Measurements from ENCODE around the gene PTGDS.
A peak's percentile ranks its signal among the peaks of the same experiment; 100 is the strongest.

PTGDS gene

GRCh38 chr9:136977223-136977622, at the start of gene PTGDS:
TSS of gene PTGDS (plus strand) at chr9:136977504. CDS start at chr9:136977579, 75 bp downstream.
- no peak for DNase-seq (ENCODE audit: low spot score)

- DNase-seq (ENCODE audit: low spot score) = no peak
These were observed 48.7 kb upstream of the PTGDS start for GRCh38 chr9:136928591-136928990.

DNA sequence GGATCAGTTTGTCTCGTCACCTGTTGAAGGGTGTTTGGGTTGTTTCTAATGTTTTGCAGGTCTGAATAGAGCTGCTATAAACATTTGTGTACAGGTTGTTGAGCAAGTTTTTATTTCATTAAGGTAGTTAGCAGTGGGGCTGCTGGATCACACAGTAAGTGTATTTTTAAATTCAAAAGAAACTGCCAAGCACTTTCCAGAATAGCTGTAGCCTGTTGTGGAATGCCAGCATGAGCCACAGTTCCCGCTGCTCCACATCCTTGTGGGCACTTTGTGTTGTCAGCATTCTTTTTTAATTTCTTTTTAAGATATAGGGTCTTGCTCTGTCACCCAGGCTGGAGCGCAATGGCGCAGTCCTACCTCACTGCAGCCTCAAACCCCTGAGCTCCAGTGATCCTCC, 47.3 kb upstream of the PTGDS start:
- DNase-seq (ENCODE audit: low spot score) = no peak

- DNase-seq (ENCODE audit: low spot score) = no peak
These were observed 45.6 kb upstream of the PTGDS start for GRCh38 chr9:136931611-136932130.

DNA sequence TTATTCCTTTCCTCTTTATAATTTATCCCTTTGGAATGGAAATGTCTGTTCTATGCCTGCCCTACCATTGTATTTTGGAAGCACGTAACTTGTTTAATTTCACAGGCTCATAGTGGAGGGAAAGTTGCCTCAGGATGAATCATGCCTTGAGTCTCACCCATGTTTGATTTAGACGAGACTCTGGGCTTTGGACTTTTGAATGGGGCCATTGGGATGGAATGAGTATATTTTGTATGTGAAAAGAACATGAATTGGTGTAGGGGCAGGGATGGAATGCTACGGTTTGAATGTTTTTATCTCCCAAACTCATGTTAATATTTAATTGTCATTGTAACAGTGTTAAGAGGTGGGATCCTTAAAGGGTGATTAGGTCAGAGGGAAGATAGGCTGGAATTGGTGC, 43.0 kb upstream of the PTGDS start:
- DNase-seq (ENCODE audit: low spot score) = no peak

DNA sequence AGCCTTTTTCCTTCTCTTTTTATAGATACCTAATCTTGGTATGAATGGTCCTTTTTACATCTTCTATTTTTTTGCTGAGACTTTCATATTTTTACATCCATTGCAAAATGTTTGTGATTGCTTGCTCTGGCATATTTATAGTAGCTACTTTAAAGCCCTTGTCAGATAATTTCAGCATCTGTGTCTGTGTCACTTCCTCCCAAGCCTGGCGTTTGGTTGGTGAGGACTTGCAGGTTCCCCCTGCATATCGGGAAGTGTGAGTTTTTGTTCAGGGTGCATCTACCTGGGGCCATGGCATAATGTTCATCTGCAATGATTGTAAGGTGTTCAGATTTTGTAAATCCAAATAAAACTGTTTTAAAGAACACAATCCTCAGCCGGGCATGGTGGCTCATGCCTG, 41.7 kb upstream of the PTGDS start:
- DNase-seq (ENCODE audit: low spot score) = no peak

GRCh38 chr9:136936645-136937170, 40.6 kb upstream of the PTGDS start:
- DNase-seq (ENCODE audit: low spot score) = no peak

DNA sequence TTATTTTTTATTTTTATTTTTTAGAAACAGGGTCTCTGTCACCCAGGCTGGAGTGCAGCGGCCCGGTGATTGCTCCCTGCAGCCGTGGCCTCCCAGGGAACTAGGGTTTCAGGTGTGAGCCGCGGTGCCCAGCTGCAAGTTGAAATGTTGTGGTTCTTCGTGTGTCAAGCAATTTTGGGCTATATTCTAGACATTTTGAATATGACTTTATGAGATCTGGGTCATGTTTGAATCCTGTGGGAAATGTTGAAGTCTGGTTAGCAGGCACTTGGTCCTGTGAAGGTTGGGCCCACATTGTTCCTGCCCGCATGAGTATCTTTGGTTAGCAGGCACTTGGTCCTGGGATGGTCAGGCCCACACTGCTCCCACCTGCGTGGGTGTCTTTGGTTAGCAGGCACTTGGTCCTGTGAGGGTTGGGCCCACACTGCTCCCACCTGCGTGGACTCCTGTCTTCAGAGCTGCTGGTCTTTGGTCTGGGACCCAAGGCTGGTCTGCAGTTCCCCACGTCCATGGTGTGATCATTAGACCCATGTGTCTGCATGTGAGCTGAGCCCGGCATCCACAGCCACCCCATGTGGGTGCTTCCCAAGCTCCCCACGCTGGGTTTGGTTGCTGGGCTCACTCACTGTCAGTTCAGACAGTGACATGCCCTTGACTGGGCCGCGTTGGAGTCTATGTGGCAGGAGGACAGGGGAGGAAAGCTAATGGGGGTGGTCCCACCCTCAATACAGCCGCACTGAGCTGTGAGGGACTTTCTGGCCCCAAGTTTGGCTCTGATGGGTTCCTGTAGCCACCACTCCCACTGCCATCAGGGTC, 39.9 kb upstream of the PTGDS start:
- no peak for DNase-seq (ENCODE audit: low spot score)

GRCh38 chr9:136939431-136939995, 37.8 kb upstream of the PTGDS start:
- DNase-seq (ENCODE audit: low spot score) = no peak

- no peak for DNase-seq (ENCODE audit: low spot score)
These were observed 37.2 kb upstream of the PTGDS start for GRCh38 chr9:136939996-136940525.

DNA sequence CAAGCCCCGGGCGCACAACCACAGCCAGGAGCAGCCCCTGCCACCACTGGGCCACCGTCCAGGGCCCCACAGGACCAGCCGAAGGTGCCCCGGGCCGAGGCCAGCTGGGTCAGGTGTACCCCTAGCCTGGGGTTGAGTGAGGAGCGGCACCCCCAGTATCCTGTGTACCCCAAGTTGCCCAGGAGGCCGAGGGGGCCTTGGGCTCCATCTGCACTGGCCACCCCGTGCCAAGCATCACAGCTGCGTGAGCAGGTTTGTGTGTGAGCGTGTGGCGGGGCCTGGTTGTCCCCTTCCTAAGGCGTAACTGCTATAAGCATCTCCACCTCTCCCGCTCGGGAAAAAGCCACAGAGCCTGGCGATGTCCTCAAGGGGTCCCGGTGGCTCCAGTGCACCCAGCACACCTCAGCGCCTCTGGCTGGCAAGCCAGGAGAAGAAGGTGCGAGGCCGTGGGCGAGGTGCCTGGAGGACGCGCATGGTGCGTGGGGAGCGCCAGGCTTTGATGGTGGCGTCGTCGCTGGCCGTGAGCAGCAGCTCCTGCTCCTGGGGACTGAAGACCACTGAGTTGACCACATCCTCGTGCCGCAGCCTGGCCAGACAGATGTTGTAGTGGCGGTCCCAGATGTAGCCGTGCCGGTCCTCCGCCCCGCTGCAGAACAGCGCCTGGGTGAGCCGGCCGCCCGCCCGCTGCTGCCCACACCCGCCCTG, 36.6 kb upstream of the PTGDS start:
- DNase-seq (ENCODE audit: low spot score) = no peak

DNA sequence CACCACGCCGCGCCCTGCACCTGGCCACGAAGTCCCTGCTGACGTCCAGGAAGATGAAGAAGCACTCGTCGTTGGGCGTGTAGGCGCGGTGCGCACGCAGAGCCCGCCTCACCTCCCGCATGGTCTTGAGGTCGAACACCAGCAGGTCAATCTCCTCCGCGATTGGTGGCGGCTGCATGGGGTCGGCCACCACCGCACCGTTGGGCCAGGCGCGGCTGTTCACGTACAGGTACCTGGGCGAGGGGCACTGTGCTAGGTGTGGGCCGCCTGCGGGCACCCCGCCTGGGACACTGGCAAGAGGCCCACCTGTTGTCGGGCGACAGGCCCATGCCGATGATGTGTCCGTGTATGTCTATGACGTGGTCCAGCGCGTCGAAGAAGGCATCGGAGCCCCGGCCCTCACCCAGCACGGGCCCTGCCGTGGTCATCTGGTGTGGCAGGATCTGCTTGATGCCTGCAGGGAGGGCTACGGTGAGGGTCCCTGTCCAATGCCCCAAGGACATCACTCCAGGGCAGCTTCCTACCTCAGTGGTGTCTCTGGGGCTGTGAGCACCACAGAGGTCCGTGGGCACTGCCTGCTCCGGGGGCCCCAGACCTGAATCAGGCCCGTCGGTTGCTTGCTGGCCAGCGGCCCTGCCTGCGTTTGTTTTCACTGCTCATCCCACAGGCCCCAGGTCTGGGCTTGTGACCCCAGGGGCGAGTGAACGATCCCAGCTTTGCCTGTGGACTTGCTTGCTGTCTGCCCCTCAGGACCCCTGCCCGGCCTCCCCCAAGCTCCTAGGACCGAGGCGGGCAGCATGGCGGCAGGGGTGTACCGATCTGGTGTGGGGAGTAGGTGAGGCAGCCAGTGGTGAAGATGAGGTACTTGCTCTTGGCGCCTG, 35.8 kb upstream of the PTGDS start:
- DNase-seq (ENCODE audit: low spot score) = no peak

- DNase-seq (ENCODE audit: low spot score) = no peak
These were observed 35.0 kb upstream of the PTGDS start for GRCh38 chr9:136942112-136942880.

DNA sequence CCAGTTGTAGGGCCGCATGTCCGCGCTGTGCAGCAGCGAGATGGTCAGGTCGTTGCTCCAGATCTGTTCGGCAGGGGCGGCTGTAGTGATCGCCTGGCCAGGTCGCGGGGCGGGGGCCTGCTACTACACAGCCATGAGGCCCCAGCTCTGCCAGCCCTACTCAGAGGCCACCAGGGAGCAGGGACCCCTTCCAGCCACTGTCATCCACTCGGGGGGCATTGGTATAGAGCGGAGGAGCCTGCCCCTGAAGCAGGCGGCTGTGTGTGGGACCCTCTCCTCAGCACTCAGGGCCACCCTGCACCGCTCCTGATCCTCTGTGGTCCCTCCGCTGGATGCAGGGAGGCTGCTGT, 34.4 kb upstream of the PTGDS start:
- DNase-seq (ENCODE audit: low spot score) = no peak

DNA sequence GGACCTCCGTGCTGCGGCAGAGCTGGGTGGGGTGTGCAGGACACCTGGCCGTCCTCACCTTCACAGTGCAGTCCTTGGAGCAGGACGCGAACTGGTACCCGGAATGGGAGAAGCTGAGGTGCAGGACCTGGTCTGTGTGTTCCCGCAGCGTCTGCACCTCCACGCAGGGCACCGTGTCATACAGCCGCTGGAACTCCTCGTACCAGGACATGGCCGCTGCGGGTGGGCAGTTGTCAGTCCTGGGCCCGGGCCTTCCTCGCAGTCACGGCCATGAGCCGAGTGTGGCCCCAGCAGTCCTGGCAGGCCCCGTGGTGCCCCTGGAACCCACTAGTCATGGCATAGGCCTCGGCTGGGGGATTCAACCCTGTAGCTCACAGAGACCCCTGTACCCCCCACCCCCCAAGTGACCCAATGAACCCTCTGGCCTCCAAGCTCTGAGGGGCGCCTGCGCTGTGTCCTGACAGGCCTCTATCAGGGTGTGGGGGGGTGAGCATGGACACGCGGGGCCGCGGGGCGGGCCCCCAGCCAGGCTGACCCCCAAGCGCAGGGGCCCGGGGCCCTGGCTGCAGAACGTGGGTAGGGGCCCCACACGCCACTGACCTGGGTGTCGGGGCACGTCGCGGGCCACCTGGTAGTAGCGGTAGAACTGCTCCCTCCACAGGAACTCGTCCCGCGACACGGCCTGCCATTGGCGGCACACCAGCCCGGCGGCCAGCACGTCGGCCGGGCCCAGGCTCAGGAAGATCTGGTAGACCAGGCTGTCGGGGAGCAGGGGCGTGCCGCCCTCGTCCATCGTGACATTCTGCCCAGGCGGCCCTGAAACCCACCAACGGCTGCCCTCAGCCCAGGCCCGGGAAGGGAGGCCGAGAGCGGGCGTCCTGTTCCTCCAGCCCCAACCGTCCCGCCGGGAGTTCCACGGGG, 33.8 kb upstream of the PTGDS start:
- peak; percentile 53 for DNase-seq (ENCODE audit: low spot score)

GRCh38 chr9:136944212-136944518, 33.1 kb upstream of the PTGDS start:
- DNase-seq (ENCODE audit: low spot score) = peak; percentile 64

DNA sequence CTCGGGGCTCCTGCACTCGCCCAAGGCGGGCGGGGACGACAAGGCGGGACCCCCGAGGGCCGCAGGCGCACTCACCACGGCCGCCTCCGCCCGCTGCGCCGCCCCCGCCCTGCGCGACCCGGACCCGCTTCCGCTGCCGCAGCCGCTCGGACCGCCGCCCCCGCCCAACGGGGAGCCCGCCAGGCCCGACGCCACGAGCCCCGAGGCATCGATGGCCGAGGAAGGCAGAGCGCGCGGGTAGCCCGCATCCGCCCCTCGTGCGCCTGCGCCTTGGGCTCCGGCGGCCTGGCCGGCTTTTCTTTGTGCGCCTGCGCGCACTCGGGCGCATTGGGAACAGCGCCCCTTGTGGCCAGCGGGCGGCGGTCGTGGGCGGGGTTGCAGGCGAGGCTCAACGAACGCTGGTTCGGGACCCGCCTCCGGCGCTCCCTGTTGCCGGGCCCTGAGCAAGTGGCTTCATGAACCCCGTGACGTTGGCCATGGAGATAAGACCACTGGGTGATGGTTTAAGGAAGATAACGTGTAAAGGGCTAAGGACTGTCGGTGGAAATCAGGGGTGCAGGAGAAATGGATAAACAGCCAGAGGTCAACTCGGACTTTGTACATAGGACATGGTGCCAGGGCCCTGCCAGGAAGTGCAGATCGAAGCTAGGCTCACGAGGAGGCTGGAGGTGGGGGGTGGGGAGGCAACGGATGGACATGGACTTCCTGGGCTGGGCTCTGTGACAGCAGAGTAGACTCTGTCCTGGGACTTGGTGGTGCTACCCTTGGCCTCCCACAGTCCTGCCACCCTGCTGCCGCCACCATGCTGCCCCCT, 32.6 kb upstream of the PTGDS start, which contains the start of the genes C8G and FBXW5:
Gene C8G (plus strand): TSS at position 725 of the 814 bp plus-strand sequence. CDS start 78 bp downstream, at position 803.
Gene FBXW5 (minus strand): TSS at position 220 of the 814 bp plus-strand sequence. CDS start 655 bp downstream, outside the sequence.
- DNase-seq (ENCODE audit: low spot score) = peak; percentile 99

All from germinal center (tissue), 1 donor.